ENCODE measurements around the gene KHSRP.

GRCh38 chr19:6459262-6460098, 34.9 kb upstream of the KHSRP start, which contains the start of gene SLC25A23:
- TF ChIP-seq CTCF (IDR thresholded peaks at IDR 0.05) (no peak), POLR2A (IDR thresholded peaks at IDR 0.05) (peak; percentile 29 to 34)
